NT2/D1 (cell line): ENCODE measurements around the gene HSD17B10.

ENCODE experiments used
- SUZ12 ChIP-seq: IDR thresholded peaks from 2 replicates; pipeline ENCODE4 v1.6.1; 2011; ENCODE audit not compliant: insufficient read length, insufficient read depth; ENCODE audit errors: extremely low read depth
- YY1 ChIP-seq: IDR thresholded peaks from 2 replicates; pipeline ENCODE4 v1.6.1; 2011; ENCODE audit not compliant: insufficient read length, insufficient read depth

DNA sequence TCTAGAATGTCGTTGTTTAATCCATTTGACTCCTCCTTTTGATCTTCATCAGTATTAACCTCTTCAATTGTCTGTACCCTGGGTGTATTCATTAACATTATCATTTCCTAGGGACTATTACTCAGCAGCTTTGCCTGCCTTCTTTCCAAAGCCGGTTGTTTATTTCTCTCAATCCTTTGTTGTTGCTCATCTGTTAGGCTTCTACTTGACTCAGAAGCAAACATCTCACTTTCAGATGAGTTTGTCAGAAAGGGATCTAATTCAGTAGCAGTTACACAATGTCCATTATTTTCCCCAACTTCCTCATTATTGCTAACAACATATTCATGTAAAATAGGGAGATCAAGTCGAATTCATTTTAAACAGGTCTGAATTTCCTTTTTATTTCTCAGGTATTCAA lies 22.1 kb upstream of the HSD17B10 start:
- TF ChIP-seq YY1 (no peak), SUZ12 (no peak)
